Activated naive CD8-positive, alpha-beta T cell treated with anti-CD3 and anti-CD28 coated beads, Interleukin-2, amount 50 U/mL, for 16 hours (primary cell): Measurements from ENCODE around the gene CCNG1.
"Not testable (repeated sequence)": the region's sequence is repeated elsewhere in the genome, so short reads cannot be mapped to it uniquely, and the experiment has no call there.

ENCODE experiments used
- DNase-seq: peaks from one replicate; pipeline ENCODE4 v3.0.0-alpha.2; 2020; ENCODE audit warnings: low read depth, low spot score

The CCNG1 gene

GRCh38 chr5:163440954-163441353, 3.6 kb downstream of the CCNG1 start:
- DNase-seq = no peak

- DNase-seq = no peak
These were observed 7.1 kb downstream of the CCNG1 start for GRCh38 chr5:163444526-163444925.

GRCh38 chr5:163445345-163445744, 8.0 kb downstream of the CCNG1 start:
- DNase-seq = no peak

- DNase-seq = no peak
These were observed 9.8 kb downstream of the CCNG1 start for GRCh38 chr5:163447191-163447590.

- no peak for DNase-seq
These were observed 10.5 kb downstream of the CCNG1 start for GRCh38 chr5:163447875-163448274.

GRCh38 chr5:163448491-163448890, 11.1 kb downstream of the CCNG1 start:
- no peak for DNase-seq

GRCh38 chr5:163451489-163451888, 14.1 kb downstream of the CCNG1 start:
- DNase-seq = no peak

- no peak for DNase-seq
These were observed 16.3 kb downstream of the CCNG1 start for GRCh38 chr5:163453705-163454104.

GRCh38 chr5:163455406-163455805, 18.0 kb downstream of the CCNG1 start:
- DNase-seq = not testable (repeated sequence)

GRCh38 chr5:163456029-163456589, 18.7 kb downstream of the CCNG1 start:
- DNase-seq = no peak

GRCh38 chr5:163456840-163457239, 19.4 kb downstream of the CCNG1 start:
- no peak for DNase-seq

- DNase-seq = no peak
These were observed 21.5 kb downstream of the CCNG1 start for GRCh38 chr5:163458778-163459385.

GRCh38 chr5:163459462-163459818, 22.0 kb downstream of the CCNG1 start:
- DNase-seq = no peak

GRCh38 chr5:163459819-163460561, 22.6 kb downstream of the CCNG1 start, which contains the start of gene NUDCD2:
TSS of gene NUDCD2 (minus strand) at chr5:163460102. CDS start at chr5:163460050, 52 bp downstream.
- DNase-seq = peak; percentile 86

- no peak for DNase-seq
These were observed 23.3 kb downstream of the CCNG1 start, which contains the start of gene HMMR for GRCh38 chr5:163460562-163461171. TSS of gene HMMR (plus strand) at chr5:163460632. CDS start at chr5:163460693, 61 bp downstream.

GRCh38 chr5:163463063-163463435, 25.7 kb downstream of the CCNG1 start:
- no peak for DNase-seq

GRCh38 chr5:163467682-163468081, 30.3 kb downstream of the CCNG1 start:
- no peak for DNase-seq

- DNase-seq = no peak
These were observed 36.3 kb downstream of the CCNG1 start for GRCh38 chr5:163473635-163474243.

- DNase-seq = no peak
These were observed 38.0 kb downstream of the CCNG1 start for GRCh38 chr5:163475411-163475810.

GRCh38 chr5:163478126-163478981, 41.0 kb downstream of the CCNG1 start:
- no peak for DNase-seq

- no peak for DNase-seq
These were observed 41.5 kb downstream of the CCNG1 start for GRCh38 chr5:163478982-163479271.
